ENCODE results near the gene CACNG5.

Gene CACNG5

DNA sequence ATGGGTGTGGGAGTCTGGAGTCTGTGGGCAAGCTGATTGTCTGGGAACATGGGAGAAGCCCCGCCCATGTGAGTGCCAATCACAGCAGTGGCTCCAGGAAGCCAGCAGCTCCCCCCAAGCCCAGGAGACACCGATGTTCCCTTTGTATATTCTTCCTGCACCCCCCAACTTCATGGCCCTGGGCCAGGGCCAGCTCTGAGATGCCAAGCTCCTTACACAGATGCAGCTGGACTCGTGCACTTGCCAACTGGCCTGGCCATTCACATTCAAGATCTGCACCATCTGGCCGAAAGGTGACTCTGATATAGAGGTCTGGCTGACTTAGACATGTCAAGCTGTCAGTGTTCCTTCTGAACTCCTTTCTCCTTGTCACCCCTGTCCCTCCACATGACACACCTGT lies 50.5 kb downstream of the CACNG5 start:
- no peak for DNase-seq (ENCODE audit: extremely low read depth, insufficient read length)
- Histone ChIP-seq H3K27me3 (replicated peaks; ENCODE audit: control insufficient read depth, insufficient read depth, low read length) (no peaks in the 10 kb centered on the region), H3K36me3 (ENCODE audit: control insufficient read depth, insufficient read depth, low read length) (no peaks in the 10 kb centered on the region), H3K4me3 (replicated peaks; ENCODE audit: low read depth, low read length) (no peak overlapping the region)
- TF ChIP-seq, protein P1, sequence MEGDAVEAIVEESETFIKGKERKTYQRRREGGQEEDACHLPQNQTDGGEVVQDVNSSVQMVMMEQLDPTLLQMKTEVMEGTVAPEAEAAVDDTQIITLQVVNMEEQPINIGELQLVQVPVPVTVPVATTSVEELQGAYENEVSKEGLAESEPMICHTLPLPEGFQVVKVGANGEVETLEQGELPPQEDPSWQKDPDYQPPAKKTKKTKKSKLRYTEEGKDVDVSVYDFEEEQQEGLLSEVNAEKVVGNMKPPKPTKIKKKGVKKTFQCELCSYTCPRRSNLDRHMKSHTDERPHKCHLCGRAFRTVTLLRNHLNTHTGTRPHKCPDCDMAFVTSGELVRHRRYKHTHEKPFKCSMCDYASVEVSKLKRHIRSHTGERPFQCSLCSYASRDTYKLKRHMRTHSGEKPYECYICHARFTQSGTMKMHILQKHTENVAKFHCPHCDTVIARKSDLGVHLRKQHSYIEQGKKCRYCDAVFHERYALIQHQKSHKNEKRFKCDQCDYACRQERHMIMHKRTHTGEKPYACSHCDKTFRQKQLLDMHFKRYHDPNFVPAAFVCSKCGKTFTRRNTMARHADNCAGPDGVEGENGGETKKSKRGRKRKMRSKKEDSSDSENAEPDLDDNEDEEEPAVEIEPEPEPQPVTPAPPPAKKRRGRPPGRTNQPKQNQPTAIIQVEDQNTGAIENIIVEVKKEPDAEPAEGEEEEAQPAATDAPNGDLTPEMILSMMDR (IDR thresholded peaks at IDR 0.05; ENCODE audit: insufficient read depth, low read length, poor library complexity, severe bottlenecking) = no peak

DNA sequence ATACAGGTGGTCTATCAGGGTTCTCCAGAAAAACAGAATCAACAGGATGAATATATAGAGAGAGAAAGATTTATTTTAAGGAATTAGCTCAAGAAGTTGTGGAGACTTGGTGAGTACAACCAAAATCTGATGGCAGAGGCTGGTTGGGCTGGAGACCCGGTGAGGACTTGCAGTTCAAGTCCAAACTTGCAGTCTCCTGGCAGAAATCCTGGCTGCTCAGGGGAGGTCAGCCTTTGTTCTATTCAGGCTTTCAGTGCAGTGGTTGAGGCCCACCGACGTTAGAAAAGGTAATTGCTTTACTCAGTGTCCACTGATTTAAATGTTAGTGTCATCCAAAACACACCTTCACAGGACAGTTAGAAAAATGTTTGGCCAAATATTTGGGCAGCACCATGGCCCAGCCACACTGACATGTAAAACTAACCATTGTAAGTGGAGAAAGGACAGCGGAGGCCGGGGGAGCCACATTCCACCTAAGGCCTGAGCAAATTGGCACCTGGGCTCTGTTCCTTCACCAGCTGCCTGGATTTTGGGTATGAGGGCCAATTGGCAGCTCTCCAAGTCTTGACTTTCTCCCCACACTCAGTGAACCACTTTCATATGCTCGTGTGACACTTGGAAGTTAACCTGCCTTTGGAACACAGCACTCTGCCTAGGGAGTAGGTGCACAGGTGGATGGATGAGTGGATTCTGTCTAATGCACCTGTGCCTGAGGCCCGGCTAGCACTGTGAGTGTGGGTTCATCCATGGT lies 54.7 kb downstream of the CACNG5 start:
- Histone ChIP-seq H3K36me3 (ENCODE audit: control insufficient read depth, insufficient read depth, low read length) (no peaks in the 10 kb centered on the region), H3K4me3 (replicated peaks; ENCODE audit: low read depth, low read length) (no peak overlapping the region), H3K27me3 (replicated peaks; ENCODE audit: control insufficient read depth, insufficient read depth, low read length) (no peaks in the 10 kb centered on the region)
- no peak for DNase-seq (ENCODE audit: extremely low read depth, insufficient read length)
- TF ChIP-seq, protein P1 (IDR thresholded peaks at IDR 0.05; ENCODE audit: insufficient read depth, low read length, poor library complexity, severe bottlenecking) = no peak

DNA sequence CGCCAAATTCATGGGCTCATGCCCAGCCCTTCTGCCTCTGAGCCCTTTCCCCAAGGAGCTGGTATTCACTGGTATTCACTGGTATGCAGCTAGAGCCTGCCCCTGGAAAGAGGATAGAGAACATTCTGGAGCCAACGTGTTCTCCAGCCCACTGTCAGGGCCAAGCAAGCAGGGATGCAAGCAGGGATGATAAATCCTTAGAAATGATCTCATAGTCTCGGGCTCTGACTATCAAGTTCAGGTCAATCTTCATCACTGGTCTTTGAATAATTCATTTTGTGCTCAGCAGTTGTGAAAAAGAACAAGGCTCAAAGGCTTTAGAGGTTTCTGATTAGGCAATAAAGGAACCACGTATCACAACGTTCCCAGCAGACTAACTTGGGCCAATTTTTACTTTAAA lies 57.3 kb downstream of the CACNG5 start:
- Histone ChIP-seq H3K4me3 (replicated peaks; ENCODE audit: low read depth, low read length) (no peak overlapping the region), H3K36me3 (ENCODE audit: control insufficient read depth, insufficient read depth, low read length) (no peaks in the 10 kb centered on the region), H3K27me3 (replicated peaks; ENCODE audit: control insufficient read depth, insufficient read depth, low read length) (peaks cover 2% of the 10 kb centered on the region; the same call in 1 of the 2 replicates)
- DNase-seq (ENCODE audit: extremely low read depth, insufficient read length) = no peak
- TF ChIP-seq, protein P1 (IDR thresholded peaks at IDR 0.05; ENCODE audit: insufficient read depth, low read length, poor library complexity, severe bottlenecking) = no peak

DNA sequence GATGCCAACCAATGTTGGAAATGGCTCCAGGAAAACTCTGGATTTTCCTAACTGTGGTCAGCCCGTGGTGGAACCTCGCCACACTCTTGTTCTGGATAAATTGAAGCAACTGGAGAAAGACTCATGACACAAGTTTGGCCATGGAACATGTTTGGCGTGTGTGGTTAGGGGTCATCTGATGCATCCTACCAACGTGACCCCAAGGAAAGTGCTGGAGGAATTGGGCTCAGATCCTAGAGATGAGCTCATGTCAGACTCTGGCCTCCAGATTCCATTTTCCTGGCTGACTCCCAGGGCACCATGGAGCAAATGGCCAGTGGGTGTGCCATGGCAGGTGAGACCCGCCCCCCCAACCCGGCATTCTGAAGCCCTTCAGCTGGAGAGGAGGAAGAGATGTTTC lies 58.5 kb downstream of the CACNG5 start:
- TF ChIP-seq, protein P1 (IDR thresholded peaks at IDR 0.05; ENCODE audit: insufficient read depth, low read length, poor library complexity, severe bottlenecking) = no peak
- no peak for DNase-seq (ENCODE audit: extremely low read depth, insufficient read length)
- peaks cover 2% of the 10 kb centered on the region; the same call in 1 of the 2 replicates for H3K27me3 ChIP-seq (replicated peaks; ENCODE audit: control insufficient read depth, insufficient read depth, low read length)
- H3K36me3 ChIP-seq (ENCODE audit: control insufficient read depth, insufficient read depth, low read length) = no peaks in the 10 kb centered on the region
- no peak overlapping the region for H3K4me3 ChIP-seq (replicated peaks; ENCODE audit: low read depth, low read length)

DNA sequence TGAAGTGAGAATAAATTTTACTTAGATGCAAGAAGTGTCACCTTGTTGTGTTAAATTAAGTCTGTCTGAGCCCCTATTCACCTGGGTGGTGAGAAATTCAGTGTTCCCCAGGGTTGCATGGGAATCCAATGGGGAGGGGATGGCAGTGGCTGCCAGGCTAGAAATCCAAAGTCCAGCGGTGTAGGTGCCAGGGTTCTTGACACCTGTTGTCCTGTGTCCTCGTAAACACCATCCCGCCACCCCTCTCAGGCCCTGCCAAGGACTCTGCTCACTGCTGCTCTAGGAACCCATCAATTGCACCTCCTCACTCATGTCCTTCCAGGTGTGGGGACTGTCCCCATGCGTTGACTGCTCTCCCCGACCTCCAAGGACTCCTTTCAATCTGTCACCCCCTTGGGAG lies 58.9 kb downstream of the CACNG5 start:
- no peaks in the 10 kb centered on the region for H3K36me3 ChIP-seq (ENCODE audit: control insufficient read depth, insufficient read depth, low read length)
- peaks cover 2% of the 10 kb centered on the region; the same call in 1 of the 2 replicates for H3K27me3 ChIP-seq (replicated peaks; ENCODE audit: control insufficient read depth, insufficient read depth, low read length)
- no peak overlapping the region for H3K4me3 ChIP-seq (replicated peaks; ENCODE audit: low read depth, low read length)
- TF ChIP-seq, protein P1 (IDR thresholded peaks at IDR 0.05; ENCODE audit: insufficient read depth, low read length, poor library complexity, severe bottlenecking) = no peak
- DNase-seq (ENCODE audit: extremely low read depth, insufficient read length) = no peak

Data from GM06990 (cell line).